H9 (cell line): Measurements from ENCODE around the gene FOXO6. TPM values are rescaled to one million over a fixed set of nuclear protein-coding genes. Genes with fewer than 3 reads are reported as not detected.

Experiments
- DNase-seq: peaks from one replicate; pipeline ENCODE4 v3.0.0-alpha.2; 2017
- H2AFZ ChIP-seq: one replicate; pipeline ENCODE4 v1.6.1; 2013; ENCODE audit warnings: mild to moderate bottlenecking, low read length, control low read depth, moderate library complexity
- H2AK5ac ChIP-seq: 2 replicates; pipeline ENCODE4 v1.6.1; 2013; ENCODE audit warnings: low read length, control low read depth, mixed read lengths; ENCODE audit not compliant: insufficient read length
- H2BK120ac ChIP-seq: one replicate; pipeline ENCODE4 v1.6.1; 2013; ENCODE audit warnings: low read depth, mild to moderate bottlenecking, low read length, control low read depth, inconsistent platforms; ENCODE audit not compliant: poor library complexity, severe bottlenecking
- H2BK12ac ChIP-seq: 2 replicates; pipeline ENCODE4 v1.6.1; 2013; ENCODE audit warnings: low read length, control low read depth, mixed read lengths, low read depth; ENCODE audit not compliant: insufficient read length
- H2BK15ac ChIP-seq: 2 replicates; pipeline ENCODE4 v1.6.1; 2013; ENCODE audit warnings: low read depth, low read length, control low read depth
- H2BK20ac ChIP-seq: one replicate; pipeline ENCODE4 v1.6.1; 2013; ENCODE audit warnings: low read depth, mild to moderate bottlenecking, low read length, control low read depth, inconsistent platforms; ENCODE audit not compliant: poor library complexity, severe bottlenecking
- H2BK5ac ChIP-seq: 2 replicates; pipeline ENCODE4 v1.6.1; 2013; ENCODE audit warnings: low read length, control low read depth, mixed read lengths; ENCODE audit not compliant: insufficient read length
- H3K14ac ChIP-seq: 2 replicates; pipeline ENCODE4 v1.6.1; 2013; ENCODE audit warnings: low read length, control low read depth; ENCODE audit not compliant: insufficient read depth
- H3K18ac ChIP-seq: 2 replicates; pipeline ENCODE4 v1.6.1; 2013; ENCODE audit warnings: low read depth, mild to moderate bottlenecking, mixed read lengths, low read length, control low read depth; ENCODE audit not compliant: insufficient read length
- H3K23ac ChIP-seq: 2 replicates; pipeline ENCODE4 v1.6.1; 2013; ENCODE audit warnings: low read length, control low read depth, mixed read lengths, low read depth; ENCODE audit not compliant: insufficient read length
- H3K23me2 ChIP-seq: 2 replicates; pipeline ENCODE4 v1.6.1; 2013; ENCODE audit warnings: low read depth, mild to moderate bottlenecking, mixed read lengths, low read length, control low read depth; ENCODE audit not compliant: insufficient read length, poor library complexity, severe bottlenecking
- H3K27ac ChIP-seq: 2 replicates; pipeline ENCODE4 v1.5.1; 2013; ENCODE audit warnings: low read length, control low read depth, mixed read lengths, low read depth; ENCODE audit not compliant: insufficient read length
- H3K27me3 ChIP-seq: 2 replicates; pipeline ENCODE4 v1.6.1; 2013; ENCODE audit warnings: low read length, control low read depth, inconsistent platforms; ENCODE audit not compliant: insufficient read depth
- H3K4ac ChIP-seq: 2 replicates; pipeline ENCODE4 v1.6.1; 2013; ENCODE audit warnings: low read depth, mild to moderate bottlenecking, control low read depth, inconsistent platforms, low read length, moderate library complexity
- H3K4me1 ChIP-seq: 2 replicates; pipeline ENCODE4 v1.6.1; 2013; ENCODE audit warnings: low read length, control low read depth, inconsistent platforms; ENCODE audit not compliant: insufficient read depth
- H3K4me2 ChIP-seq: 2 replicates; pipeline ENCODE4 v1.6.1; 2013; ENCODE audit warnings: low read length, control low read depth, mixed read lengths; ENCODE audit not compliant: insufficient read length, insufficient read depth
- H3K56ac ChIP-seq: 2 replicates; pipeline ENCODE4 v1.6.1; 2013; ENCODE audit warnings: low read depth, mild to moderate bottlenecking, mixed read lengths, low read length, control low read depth; ENCODE audit not compliant: insufficient read length
- H3K79me1 ChIP-seq: 2 replicates; pipeline ENCODE4 v1.6.1; 2013; ENCODE audit warnings: low read depth, mild to moderate bottlenecking, moderate library complexity, low read length, control low read depth, inconsistent platforms; ENCODE audit not compliant: insufficient read depth, poor library complexity, severe bottlenecking
- H3K79me2 ChIP-seq: 2 replicates; pipeline ENCODE4 v1.6.1; 2013; ENCODE audit warnings: low read length, control low read depth, inconsistent platforms; ENCODE audit not compliant: insufficient read depth
- H3K9ac ChIP-seq: 2 replicates; pipeline ENCODE4 v1.6.1; 2013; ENCODE audit warnings: low read length, control low read depth, mixed read lengths; ENCODE audit not compliant: insufficient read length; ENCODE audit errors: extremely low read depth
- H3K9me3 ChIP-seq: one replicate; pipeline ENCODE4 v1.6.1; 2013; ENCODE audit warnings: low read depth, low read length, inconsistent platforms; ENCODE audit not compliant: control insufficient read depth
- H3T11ph ChIP-seq: one replicate; pipeline ENCODE4 v1.6.1; 2013; ENCODE audit warnings: mild to moderate bottlenecking, low read length, control low read depth, inconsistent platforms
- H4K20me1 ChIP-seq: one replicate; pipeline ENCODE4 v1.6.1; 2013; ENCODE audit not compliant: control insufficient read depth, insufficient read length, insufficient read depth
- H4K5ac ChIP-seq: 2 replicates; pipeline ENCODE4 v1.6.1; 2013; ENCODE audit warnings: low read depth, mild to moderate bottlenecking, mixed read lengths, low read length, control low read depth; ENCODE audit not compliant: insufficient read length
- H4K8ac ChIP-seq: replicated peaks from 2 replicates; pipeline ENCODE4 v1.6.1; 2013; ENCODE audit warnings: low read length, control low read depth, mixed read lengths, low read depth; ENCODE audit not compliant: insufficient read length
- H4K91ac ChIP-seq: 2 replicates; pipeline ENCODE4 v1.6.1; 2013; ENCODE audit warnings: low read depth, mild to moderate bottlenecking, moderate library complexity, mixed read lengths, low read length, control low read depth; ENCODE audit not compliant: insufficient read length
- H3K27ac Mint-ChIP-seq, 3 experiments: 2 replicates in 2 of 3; 3 replicates in 1 of 3; pipeline ENCODE4 v1.8.0; 2020 to 2021; ENCODE audit warnings: mixed read lengths in 3 of 3, mild to moderate bottlenecking in 1 of 3, moderate library complexity in 1 of 3
- H3K27me3 Mint-ChIP-seq: 2 replicates; pipeline ENCODE4 v1.8.0; 2021; ENCODE audit warnings: low read depth, mild to moderate bottlenecking, moderate library complexity, mixed read lengths
- H3K36me3 Mint-ChIP-seq, 3 experiments: 2 replicates in 2 of 3; 3 replicates in 1 of 3; pipeline ENCODE4 v1.8.0; 2020 to 2021; ENCODE audit warnings: low read depth in 3 of 3, mixed read lengths in 3 of 3; ENCODE audit not compliant: insufficient read depth in 1 of 3
- H3K4me1 Mint-ChIP-seq, 2 experiments: 2 replicates each; pipeline ENCODE4 v1.8.0; 2020; ENCODE audit warnings: mixed read lengths in 2 of 2
- H3K4me3 Mint-ChIP-seq, 2 experiments: 2 replicates in 1 of 2; 3 replicates in 1 of 2; pipeline ENCODE4 v1.8.0; 2020 to 2021; ENCODE audit warnings: mild to moderate bottlenecking in 2 of 2, mixed read lengths in 2 of 2, moderate library complexity in 1 of 2
- H3K9me3 Mint-ChIP-seq, 2 experiments: 2 replicates in 1 of 2; 3 replicates in 1 of 2; pipeline ENCODE4 v1.8.0; 2020; ENCODE audit warnings: mild to moderate bottlenecking in 2 of 2, mixed read lengths in 2 of 2, moderate library complexity in 1 of 2
- CTCF ChIP-seq: fragments of 200-600 bp; sonication (generic); conservative IDR thresholded peaks from 3 replicates; pipeline ENCODE4 v1.8.0; 2021; ENCODE audit warnings: antibody characterized with exemption, mild to moderate bottlenecking
- WGBS: extraction: QIAGEN DNeasy Blood & Tissue Kit; methylation state at CpG from one replicate; pipeline ENCODE4 v1.1.7; 2013; ENCODE audit warnings: missing lambda C conversion rate, low lambda C conversion rate, mixed read lengths; ENCODE audit not compliant: insufficient read length; ENCODE audit errors: extremely low coverage; 5-methylcytosine and 5-hydroxymethylcytosine counted together
- total RNA-seq: library from RNA; stranded (reverse); gene quantifications from 2 replicates; pipeline ENCODE4 v1.2.1, GENCODE V29; 2021

FOXO6 gene
- total RNA-seq, 1 experiment from 2014 or later, result 0.83 TPM

DNA sequence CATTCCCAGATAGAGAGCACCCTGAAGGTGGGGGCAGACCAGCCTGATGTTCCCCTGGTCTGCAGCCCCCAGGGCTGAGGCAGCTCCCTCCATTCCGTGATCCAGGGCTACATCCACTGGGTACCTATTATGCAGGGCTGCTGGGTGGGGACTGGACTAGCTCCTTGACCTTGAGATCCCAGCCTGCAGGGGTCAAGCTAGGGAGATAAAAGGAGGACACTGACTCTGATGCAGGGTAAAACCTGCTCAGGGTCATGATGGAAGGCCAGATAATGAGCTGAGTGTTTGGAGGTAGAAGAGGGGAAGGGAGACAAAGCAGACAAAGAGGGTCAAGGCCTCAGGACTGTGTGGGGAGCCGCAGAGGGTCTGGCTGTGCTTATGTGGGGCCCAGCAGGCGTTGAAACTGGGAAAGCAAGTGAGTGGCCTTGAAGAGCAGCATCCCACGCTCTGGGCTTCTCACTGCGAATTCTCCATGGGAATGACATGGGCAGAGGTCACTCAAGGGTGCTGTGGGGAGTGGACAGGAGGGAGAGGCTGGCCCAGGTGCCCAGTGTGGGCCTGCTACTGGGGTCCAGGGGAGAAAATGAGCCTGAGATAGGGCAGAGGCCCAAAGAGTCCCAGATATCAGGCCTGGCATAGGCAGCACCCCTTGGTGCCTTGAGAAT, 9.7 kb downstream of the FOXO6 start:
- Histone ChIP-seq H3K79me2 (no peaks in the 10 kb centered on the region), H3K9ac (no peak overlapping the region), H3K79me1 (no peaks in the 10 kb centered on the region), H3K14ac (peak overlapping the region; percentile 16), H2AK5ac (no peak overlapping the region), H2BK15ac (no peak overlapping the region), H3K56ac (no peak overlapping the region), H3K4me2 (no peak overlapping the region), H2AFZ (no peak overlapping the region), H3K9me3 (no peaks in the 10 kb centered on the region), H4K5ac (no peak overlapping the region), H2BK120ac (no peak overlapping the region), H2BK12ac (no peak overlapping the region), H3T11ph (no peak overlapping the region), H3K18ac (peak overlapping the region; percentile 2), H3K4me1 (peaks cover 23% of the 10 kb centered on the region), H3K23me2 (peaks cover under 1% of the 10 kb centered on the region), H4K91ac (no peak overlapping the region), H4K8ac (no peak overlapping the region), H3K27ac (no peak overlapping the region), H4K20me1 (no peaks in the 10 kb centered on the region), H3K4ac (no peak overlapping the region), H3K27me3 (no peaks in the 10 kb centered on the region), H2BK20ac (no peak overlapping the region), H2BK5ac (no peak overlapping the region), H3K23ac (no peak overlapping the region)
- Mint-ChIP-seq H3K27me3 (peaks cover 65% of the 10 kb centered on the region), H3K36me3 (no peaks in the 10 kb centered on the region; a peak in 1 of 7 replicates), H3K27ac (peak overlapping the region; percentile 4 to 56 (median 33); a peak in 4 of 7 replicates), H3K4me3 (peak overlapping the region in 1 of 2 experiments; percentile 41; a peak in 2 of 5 replicates), H3K9me3 (no peaks in the 10 kb centered on the region), H3K4me1 (peaks cover 51 to 62% of the 10 kb centered on the region in 2 experiments)
- TF ChIP-seq CTCF, result no peak
- WGBS, result no CpG with 5 or more reads among the region's 5 CpGs
- DNase-seq, result no peak
